HG03097 (cell line): ENCODE data around the gene CSAG1.
"Not testable (repeated sequence)": the region's sequence is repeated elsewhere in the genome, so short reads cannot be mapped to it uniquely, and the experiment has no call there.

Experiments
- ATAC-seq: cut with Tn5 transposase; IDR thresholded peaks from one replicate; pipeline ENCODE4 v1.9.1; 2021; ENCODE audit not compliant: unreplicated experiment, low FRiP score

The CSAG1 gene

DNA sequence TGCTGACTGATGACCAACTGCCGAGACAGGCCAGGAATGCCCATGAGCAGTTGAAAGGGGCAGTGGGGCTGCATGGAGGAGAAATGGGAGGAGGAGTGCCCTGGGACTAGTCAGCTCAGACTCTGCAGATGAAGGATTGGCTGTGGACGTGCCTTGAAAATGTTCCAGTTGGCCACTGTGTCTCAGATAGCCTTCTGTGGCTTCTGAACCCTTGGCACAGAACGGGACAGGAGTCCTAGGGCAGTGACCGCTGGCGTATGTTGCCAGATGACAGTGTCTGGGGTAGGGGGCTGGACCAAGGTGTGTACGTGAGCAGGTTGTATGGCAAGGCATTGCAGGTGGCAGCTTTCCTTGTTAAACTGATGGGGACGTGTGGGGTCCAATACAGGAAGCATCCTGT lies 27.0 kb downstream of the CSAG1 start:
- not testable (repeated sequence) for ATAC-seq

DNA sequence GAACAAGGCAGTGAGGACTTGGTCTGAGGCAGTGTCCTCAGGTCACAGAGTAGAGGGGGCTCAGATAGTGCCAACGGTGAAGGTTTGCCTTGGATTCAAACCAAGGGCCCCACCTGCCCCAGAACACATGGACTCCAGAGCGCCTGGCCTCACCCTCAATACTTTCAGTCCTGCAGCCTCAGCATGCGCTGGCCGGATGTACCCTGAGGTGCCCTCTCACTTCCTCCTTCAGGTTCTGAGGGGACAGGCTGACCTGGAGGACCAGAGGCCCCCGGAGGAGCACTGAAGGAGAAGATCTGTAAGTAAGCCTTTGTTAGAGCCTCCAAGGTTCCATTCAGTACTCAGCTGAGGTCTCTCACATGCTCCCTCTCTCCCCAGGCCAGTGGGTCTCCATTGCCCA lies 33.1 kb downstream of the CSAG1 start:
- ATAC-seq, result not testable (repeated sequence)

DNA sequence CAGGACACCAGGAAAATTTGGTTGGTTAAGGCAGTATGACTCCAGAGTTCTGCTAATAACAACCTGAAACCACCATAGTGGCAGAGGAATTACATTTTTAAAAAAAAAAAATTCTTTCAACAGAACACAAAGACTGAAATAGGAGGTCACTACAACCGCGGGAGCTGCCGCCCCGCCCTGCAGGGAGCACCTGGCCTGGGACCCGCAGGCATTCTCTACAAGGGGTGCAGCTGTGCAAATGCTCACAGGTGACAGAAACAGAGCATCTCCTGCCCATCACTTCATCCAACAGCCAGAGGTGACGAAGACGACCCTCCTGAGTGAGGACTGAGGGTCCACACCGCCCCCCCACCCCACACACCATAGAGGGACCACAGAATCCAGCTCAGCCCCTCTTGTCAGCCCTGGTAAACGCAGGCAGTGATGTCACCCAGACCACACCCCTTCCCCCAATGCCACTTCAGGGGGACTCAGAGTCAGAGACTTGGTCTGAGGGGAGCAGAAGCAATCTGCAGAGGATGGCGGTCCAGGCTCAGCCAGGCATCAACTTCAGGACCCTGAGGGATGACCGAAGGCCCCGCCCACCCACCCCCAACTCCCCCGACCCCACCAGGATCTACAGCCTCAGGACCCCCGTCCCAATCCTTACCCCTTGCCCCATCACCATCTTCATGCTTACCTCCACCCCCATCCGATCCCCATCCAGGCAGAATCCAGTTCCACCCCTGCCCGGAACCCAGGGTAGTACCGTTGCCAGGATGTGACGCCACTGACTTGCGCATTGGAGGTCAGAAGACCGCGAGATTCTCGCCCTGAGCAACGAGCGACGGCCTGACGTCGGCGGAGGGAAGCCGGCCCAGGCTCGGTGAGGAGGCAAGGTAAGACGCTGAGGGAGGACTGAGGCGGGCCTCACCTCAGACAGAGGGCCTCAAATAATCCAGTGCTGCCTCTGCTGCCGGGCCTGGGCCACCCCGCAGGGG lies 35.3 kb downstream of the CSAG1 start, which contains the start of gene MAGEA3:
TSS of gene MAGEA3 (plus strand) at position 843 of the 980 bp plus-strand sequence. CDS start 2,039 bp downstream, outside the sequence.
- not testable (repeated sequence) for ATAC-seq

DNA sequence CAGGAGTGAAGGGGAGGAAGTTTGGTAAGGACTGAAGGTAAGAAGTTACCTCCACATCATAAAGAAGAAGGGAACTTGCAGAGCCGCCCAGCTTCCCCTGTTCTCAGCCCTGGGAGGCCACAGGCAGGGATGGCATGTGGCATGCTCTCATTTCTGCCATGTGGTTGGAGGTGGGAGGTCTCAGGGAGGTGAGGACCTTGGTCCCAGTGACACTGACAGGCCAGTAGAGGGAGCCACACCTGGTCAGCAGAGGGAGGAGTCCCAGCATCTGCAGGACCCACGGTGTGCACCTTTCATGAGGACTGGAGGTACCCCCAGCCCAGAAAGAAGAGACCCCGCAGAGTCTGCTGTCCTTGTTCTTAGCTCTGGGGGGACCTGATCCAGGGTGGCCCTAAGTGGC lies 52.5 kb downstream of the CSAG1 start:
- not testable (repeated sequence) for ATAC-seq
